GM12878 (cell line): Measurements from ENCODE around the gene EEPD1.

Experiments used
- POLR2A ChIP-seq: IDR thresholded peaks from 2 replicates; pipeline ENCODE4 v1.6.1; 2011; ENCODE audit warnings: low read depth, mild to moderate bottlenecking, low read length
- TARDBP ChIP-seq: IDR thresholded peaks from 2 replicates; pipeline ENCODE4 v1.6.1; 2016; ENCODE audit warnings: borderline replicate concordance
- YY1 ChIP-seq: IDR thresholded peaks from 2 replicates; pipeline ENCODE4 v1.6.1; 2011; ENCODE audit warnings: low read depth, mild to moderate bottlenecking, low read length
- ZBED1 ChIP-seq: IDR thresholded peaks from 2 replicates; pipeline ENCODE4 v1.6.1; 2016; ENCODE audit warnings: borderline replicate concordance
- ZNF274 ChIP-seq: IDR thresholded peaks from one replicate; pipeline ENCODE4 v1.8.0; 2011; ENCODE audit not compliant: insufficient read length, insufficient read depth
- TF ChIP-seq, protein P1 (sequence below): IDR thresholded peaks from 2 replicates; pipeline ENCODE4 v1.6.1; 2012; ENCODE audit warnings: low read depth, low read length, improper control_type of control experiment

DNA sequence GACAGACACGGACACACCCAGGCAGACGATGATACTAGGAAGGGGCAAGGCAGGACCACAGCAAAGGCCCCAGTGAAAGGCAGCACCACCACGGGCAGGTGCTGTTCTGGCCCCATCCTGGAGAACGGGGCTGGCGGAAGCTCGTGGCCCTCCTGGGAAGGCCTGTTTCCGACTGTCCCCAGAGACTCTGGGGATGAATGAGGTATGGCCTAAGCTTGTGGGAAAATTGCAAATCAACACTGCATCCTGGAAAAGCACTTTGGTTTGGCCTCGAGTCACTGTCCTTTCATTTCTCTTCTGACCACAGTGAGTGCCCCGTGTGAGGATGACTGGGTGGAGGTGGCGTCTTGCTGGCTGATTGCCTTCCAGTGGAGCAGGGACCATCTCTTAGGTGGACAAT is 155.0 kb downstream of the EEPD1 start:
- TF ChIP-seq, protein P1, sequence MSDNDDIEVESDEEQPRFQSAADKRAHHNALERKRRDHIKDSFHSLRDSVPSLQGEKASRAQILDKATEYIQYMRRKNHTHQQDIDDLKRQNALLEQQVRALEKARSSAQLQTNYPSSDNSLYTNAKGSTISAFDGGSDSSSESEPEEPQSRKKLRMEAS: no peak
- TF ChIP-seq YY1 (no peak), ZBED1 (no peak), TARDBP (no peak), POLR2A (no peak), ZNF274 (no peak)
